GM11168 (cell line): Measurements from ENCODE around the gene LRRC25.

Experiments used
- in situ Hi-C: fragments of 300-500 bp; cut with MboI; formaldehyde crosslinking; loops from one replicate; pipeline ENCODE4 v1.12.0; 2022; ENCODE audit warnings: low sequenced_read_pairs; ENCODE audit not compliant: unreplicated experiment

LRRC25 gene

GRCh38 chr19:18397242-18398202 lies at the start of gene LRRC25:
LRRC25 (minus strand) TSS chr19:18397622; CDS start chr19:18396963, 659 bp downstream.
- in situ Hi-C loops: no loop called here

DNA sequence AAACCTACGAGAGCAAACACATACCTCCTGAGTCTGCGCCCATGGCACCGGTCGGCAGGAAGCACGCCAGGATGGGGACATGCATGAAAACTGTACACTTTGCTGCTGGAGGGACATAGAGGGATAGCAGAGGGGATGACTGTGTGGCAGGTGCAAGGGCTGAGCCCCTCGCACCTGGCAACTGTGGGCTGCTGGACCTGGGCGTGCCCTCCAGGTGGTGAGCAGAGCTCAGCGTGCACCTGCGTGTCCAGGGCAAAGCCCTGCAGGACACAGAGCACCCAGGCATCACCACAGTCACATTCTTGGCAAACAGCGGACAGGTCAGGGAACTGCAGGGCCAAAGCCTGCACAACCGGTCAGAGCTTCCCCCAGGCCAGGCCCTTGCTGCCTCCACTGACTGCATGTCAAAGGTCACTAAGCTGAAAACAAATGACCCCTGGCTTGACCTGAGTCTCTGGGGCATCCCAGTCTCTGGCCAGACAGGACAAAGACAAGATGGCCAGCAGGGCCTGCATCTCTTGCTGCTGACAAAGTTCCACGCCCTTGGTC lies 49.5 kb upstream of the LRRC25 start:
- in situ Hi-C loops: no loop called here

- in situ Hi-C loops: no loop called here
These were observed 48.9 kb upstream of the LRRC25 start for GRCh38 chr19:18446145-18446810.

- in situ Hi-C loops: no loop called here
These were observed 48.0 kb upstream of the LRRC25 start for GRCh38 chr19:18445262-18445948.

DNA sequence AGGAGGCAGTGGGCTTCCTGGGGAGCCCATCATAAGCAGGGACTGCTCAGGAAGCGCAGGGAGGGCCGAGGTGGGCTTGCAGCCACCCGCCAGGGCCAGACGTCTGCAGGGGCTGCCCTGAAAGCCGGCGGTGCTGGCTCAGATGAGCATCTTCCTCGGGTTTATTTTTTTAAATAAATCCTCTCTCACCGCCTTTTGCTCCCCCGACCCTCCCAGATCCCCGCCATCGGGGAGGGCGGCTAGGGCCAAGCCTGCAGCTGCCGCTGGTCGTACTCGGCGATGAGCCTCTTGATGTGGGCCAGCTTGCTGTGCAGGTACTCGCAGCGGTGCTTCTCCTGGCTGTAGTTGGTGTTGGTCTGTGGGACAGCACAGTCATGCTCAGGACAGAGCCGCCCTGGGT lies 47.1 kb upstream of the LRRC25 start:
- in situ Hi-C loops: no loop called here

GRCh38 chr19:18443831-18444230 lies 46.4 kb upstream of the LRRC25 start:
- in situ Hi-C loops: no loop called here

DNA sequence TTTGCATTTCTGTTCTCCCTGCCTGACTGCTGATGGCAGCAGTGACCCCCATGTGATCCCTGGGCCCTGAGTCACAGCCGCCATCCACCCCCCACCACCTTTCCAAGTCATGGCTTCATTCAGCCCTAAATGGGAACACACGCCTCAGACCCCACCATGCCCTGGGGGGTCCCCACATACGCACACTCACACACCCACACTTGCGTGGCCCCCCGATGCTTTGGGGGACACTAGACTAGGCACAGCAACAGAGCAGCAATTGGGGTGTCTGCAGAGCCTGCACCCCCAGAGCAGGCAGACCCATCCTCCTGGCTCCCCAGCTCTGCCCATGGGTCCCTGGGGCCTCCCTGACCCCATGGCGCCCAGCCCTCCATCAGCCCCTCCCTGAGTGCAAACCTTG lies 46.0 kb upstream of the LRRC25 start:
- in situ Hi-C loops: no loop called here

GRCh38 chr19:18442941-18443340 lies 45.5 kb upstream of the LRRC25 start:
- in situ Hi-C loops: no loop called here

- in situ Hi-C loops: no loop called here
These were observed 44.7 kb upstream of the LRRC25 start for GRCh38 chr19:18441804-18442788.

DNA sequence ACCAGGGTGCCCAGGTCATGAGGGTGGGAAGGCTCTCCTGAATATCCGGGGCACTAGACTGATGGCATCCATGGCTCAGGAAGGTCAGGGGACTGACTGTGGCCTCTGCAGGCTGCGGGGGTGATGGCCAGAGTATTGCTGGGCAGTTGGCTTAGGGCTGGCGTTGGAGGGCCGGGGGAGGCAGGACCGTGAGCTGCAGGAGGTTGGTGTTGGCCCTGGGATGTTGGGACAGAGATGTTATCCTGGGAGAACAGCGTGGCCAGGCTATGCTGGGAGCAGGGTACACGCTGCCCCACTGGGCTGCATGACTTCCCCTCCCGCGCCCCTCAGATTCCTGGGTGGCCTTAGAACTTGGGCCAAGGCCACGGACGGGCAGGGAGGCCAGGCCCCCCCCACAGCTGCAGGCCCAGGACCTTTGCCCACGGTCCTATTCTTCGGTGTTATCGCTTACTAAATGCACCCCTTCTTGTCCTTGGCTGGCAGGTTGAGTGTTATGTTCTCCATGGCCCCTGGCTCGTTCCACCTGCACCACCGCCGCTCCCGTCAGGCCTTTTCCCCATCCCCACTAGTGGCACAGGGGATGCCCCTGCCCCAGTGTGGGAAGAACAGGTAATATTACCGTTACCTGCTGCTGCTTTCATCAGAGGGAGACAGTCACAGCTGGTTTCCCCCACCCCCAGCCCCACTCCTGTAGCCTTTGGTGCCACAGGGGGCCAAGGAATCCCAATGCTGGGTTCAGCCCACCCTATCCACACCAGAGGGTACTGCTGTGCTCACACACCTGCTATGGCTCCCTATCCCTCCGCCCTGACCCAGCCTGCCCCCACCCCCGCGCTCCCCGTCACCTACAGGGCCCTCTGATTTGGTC lies 43.7 kb upstream of the LRRC25 start:
- in situ Hi-C loops: no loop called here

- in situ Hi-C loops: no loop called here
These were observed 43.0 kb upstream of the LRRC25 start for GRCh38 chr19:18440415-18440877.

DNA sequence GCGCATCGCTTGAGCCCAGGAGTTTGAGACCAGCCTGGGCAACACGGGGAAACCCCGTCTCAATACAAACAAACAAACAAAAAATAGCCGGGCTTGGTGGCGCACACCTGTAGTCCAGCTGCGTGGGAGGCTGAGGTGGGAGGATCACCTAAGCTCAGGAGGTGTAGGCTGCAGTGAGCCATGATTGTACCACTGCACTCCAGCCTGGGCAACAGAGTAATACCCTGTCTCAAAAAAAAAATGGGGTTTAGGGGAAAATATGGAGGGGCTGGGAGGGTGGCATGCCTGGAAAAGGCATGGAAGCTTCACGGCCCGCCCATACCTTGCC lies 42.5 kb upstream of the LRRC25 start:
- in situ Hi-C loops: no loop called here

DNA sequence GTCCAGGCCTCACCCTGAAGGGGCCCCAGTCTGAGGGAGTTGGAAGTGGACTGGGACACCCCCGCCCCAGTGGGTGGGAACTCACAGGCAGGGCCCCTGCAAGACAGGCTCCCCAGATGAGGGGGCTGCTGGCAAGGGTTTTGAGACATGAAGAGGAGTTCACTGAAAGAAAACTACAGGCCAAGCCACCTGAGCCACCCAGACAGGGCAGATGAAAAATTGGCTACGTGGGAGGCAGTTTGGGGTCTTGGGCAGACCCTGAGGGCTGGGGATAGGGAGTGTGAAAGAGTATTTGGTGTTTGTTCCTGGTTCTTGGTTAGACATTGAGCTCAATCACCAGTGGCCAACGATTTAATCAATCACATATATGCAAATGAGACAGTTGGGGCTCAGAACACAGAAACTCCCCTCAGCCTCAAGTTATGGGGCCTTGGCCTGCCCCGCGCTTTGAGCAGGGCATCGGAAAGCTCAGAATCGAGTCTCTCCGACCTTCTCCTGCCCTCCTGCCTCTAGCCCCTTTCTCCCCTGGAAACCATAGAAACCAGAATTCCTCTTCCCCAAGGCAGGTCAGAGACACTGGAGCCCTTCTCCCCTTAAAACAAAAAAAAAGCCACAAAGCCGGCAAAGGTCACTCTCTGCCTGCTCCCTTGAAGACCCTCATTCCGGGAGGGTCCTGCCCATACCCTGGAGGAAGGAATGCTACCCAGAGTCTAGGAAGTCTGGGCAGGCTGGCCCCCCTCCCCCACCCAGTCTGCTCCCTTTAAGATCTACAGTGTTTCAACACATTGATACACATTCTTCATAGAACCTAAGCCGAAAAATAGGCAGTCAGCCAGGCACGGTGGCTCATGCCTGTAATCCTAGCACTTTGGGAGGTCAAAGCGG lies 41.8 kb upstream of the LRRC25 start:
- in situ Hi-C loops: no loop called here

DNA sequence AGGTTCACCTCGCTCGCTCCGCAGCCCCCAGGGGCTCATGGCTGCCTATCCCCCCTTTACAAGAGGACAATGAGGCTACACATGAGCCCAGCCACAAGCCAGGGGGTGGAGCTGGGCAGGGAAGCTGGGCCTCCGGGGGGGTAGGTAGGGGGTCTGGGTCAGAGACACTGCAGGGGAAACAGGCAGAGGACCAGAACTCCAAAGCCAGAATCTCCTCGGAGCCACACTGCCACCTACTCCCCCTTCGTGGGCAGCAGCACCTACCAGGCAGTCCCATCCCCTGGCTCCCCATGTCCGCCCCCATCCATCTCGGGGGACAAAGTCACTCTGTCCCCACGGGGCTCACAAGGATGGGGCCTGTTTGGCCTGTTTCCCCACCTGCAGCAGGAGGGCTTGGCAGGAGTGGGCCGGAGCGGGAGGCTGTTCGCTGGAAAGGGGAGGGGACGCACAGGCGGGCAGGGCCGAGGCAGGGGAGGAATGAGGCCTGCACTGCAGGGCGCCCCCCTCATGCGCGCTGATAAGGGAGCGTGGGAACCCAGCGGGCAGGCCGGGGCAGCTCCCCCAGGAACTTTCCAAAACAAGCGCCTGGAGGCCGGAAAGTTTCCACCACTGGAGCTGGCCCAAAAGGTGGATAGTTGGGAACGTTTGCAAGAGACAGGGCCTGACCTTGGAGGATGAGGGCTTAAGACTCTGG lies 41.1 kb upstream of the LRRC25 start:
- in situ Hi-C loops: no loop called here

DNA sequence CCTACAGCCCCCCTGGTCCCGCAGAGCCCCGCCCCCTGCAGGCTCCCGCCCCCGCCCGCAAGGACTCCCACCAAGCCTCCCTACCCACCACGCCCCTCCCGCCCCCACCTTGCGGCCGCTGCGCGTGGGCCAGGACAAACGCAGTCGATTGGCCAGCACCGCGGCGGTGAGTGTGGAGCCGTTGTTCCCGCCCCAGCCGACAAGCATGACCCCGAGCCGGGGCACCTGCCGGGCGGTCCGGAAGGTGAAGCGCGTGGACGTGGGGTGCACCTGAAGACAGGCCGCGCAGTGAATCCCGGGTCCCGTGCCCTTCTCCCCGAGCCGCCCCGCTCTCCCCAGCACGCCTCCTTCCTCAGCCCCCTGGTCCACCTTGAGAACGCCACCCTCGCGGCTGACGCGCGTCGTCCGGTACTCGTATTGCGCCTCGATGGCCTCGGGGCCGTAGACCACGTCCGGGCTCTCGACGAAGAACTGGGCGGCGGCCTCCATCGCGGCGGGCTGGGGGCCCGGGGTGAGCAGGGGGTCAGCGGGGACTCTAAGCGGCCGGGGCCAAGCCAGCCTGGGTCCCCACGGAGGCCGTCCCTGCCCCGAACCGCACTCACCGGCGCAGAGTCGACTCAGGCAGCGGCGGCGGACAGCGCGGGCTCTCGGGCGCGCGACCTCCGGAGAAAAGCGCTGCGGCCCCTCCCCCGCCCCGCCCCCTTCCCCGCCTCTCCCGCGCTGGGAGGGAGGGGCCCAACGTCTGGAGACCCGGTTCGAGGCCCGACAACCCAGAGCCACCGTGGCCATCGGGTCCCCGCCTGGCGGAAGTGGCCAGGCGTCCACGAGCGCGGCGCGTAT lies 40.3 kb upstream of the LRRC25 start, which contains the start of gene ISYNA1:
Gene ISYNA1, minus strand, starts transcription at position 643 of the 840 bp plus-strand sequence. Its CDS starts 154 bp downstream, at position 489.
- in situ Hi-C loops: no loop called here
